GM19025 (cell line): ENCODE results near the gene REG1B.
"Not testable (repeated sequence)": the region's sequence is repeated elsewhere in the genome, so short reads cannot be mapped to it uniquely, and the experiment has no call there.

Source experiments
- ATAC-seq: cut with Tn5 transposase; IDR thresholded peaks from one replicate; pipeline ENCODE4 v1.9.1; 2021; ENCODE audit warnings: mild to moderate bottlenecking, low read depth, moderate library complexity; ENCODE audit not compliant: unreplicated experiment

REG1B gene

GRCh38 chr2:79085382-79085781, 2.4 kb downstream of the REG1B start:
- ATAC-seq = no peak

GRCh38 chr2:79084495-79085135, 3.2 kb downstream of the REG1B start:
- no peak for ATAC-seq

GRCh38 chr2:79083597-79084251, 4.1 kb downstream of the REG1B start:
- ATAC-seq = no peak

GRCh38 chr2:79082987-79083386, 4.8 kb downstream of the REG1B start:
- ATAC-seq = no peak

- ATAC-seq = no peak
These were observed 16.7 kb downstream of the REG1B start for GRCh38 chr2:79071078-79071477.

GRCh38 chr2:79065201-79065600, 22.6 kb downstream of the REG1B start:
- no peak for ATAC-seq

GRCh38 chr2:79054769-79055168, 33.0 kb downstream of the REG1B start:
- not testable (repeated sequence) for ATAC-seq

GRCh38 chr2:79053486-79053885, 34.3 kb downstream of the REG1B start:
- not testable (repeated sequence) for ATAC-seq

- no peak for ATAC-seq
These were observed 46.8 kb downstream of the REG1B start for GRCh38 chr2:79041032-79041448.

GRCh38 chr2:79039944-79040343, 47.8 kb downstream of the REG1B start:
- ATAC-seq = no peak
